ENCODE data around the gene PAGR1.
A peak's percentile ranks its signal among the peaks of the same experiment; 100 is the strongest.
"Not testable (repeated sequence)": the region's sequence is repeated elsewhere in the genome, so short reads cannot be mapped to it uniquely, and the experiment has no call there.

PAGR1 gene

GRCh38 chr16:29791845-29792807 is 23.8 kb upstream of the PAGR1 start:
- H3K4me3 ChIP-seq (ENCODE audit: low read length in 2 of 2) = peak overlapping the region; percentile 94 to 99
- H3K4me1 ChIP-seq (ENCODE audit: control insufficient read depth in 2 of 2, insufficient read depth in 2 of 2, low read length in 2 of 2) = peaks cover 9 to 20% of the 10 kb centered on the region in 2 donors
- no peak overlapping the region for H3K27ac ChIP-seq (ENCODE audit: low read depth in 2 of 2, low read length in 2 of 2)
- no peaks in the 10 kb centered on the region for H3K9me3 ChIP-seq (ENCODE audit: control insufficient read depth in 2 of 2, low read length in 2 of 2)
- no peaks in the 10 kb centered on the region for H3K27me3 ChIP-seq (ENCODE audit: control insufficient read depth in 2 of 2, insufficient read depth in 2 of 2, low read length in 2 of 2)
- H3K9ac ChIP-seq (ENCODE audit: low read depth in 1 of 2, low read length in 2 of 2) = peak overlapping the region in 1 of 2 donors; percentile 87
- peaks cover 0 to 6% of the 10 kb centered on the region in 2 donors for H3K36me3 ChIP-seq (ENCODE audit: control insufficient read depth in 2 of 2, insufficient read depth in 2 of 2, low read length in 2 of 2)

- not testable (repeated sequence) for H3K9me3 ChIP-seq (ENCODE audit: control insufficient read depth in 2 of 2, low read length in 2 of 2); H3K27me3 ChIP-seq (ENCODE audit: control insufficient read depth in 2 of 2, insufficient read depth in 2 of 2, low read length in 2 of 2); H3K27ac ChIP-seq (ENCODE audit: low read depth in 2 of 2, low read length in 2 of 2)
Observed at GRCh38 chr16:29793153-29793552, 22.8 kb upstream of the PAGR1 start.

DNA sequence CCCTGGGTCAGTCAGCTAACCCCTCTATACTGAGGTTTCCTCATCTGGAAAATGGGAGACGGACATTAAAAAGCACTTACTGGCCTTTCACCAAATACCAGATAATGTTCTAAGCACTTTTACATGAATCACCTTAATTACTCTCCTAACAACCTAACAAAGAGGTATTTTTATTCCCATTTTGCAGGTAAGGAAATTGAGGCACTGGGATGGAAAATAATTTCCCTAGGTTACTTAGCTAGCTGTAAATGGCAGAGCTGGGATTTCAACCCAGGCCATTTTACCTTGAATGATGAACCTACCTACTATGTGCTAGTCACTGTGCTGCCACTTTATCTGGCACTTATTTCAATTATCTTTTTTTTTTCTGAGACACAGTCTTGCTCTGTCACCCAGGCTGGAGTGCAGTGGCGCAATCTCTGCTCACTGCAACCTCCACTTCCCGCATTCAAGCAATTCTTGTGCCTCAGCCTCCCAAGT is 21.7 kb upstream of the PAGR1 start:
- H3K27ac ChIP-seq (ENCODE audit: low read depth in 2 of 2, low read length in 2 of 2) = no peak overlapping the region
- no peaks in the 10 kb centered on the region for H3K27me3 ChIP-seq (ENCODE audit: control insufficient read depth in 2 of 2, insufficient read depth in 2 of 2, low read length in 2 of 2)
- no peaks in the 10 kb centered on the region for H3K9me3 ChIP-seq (ENCODE audit: control insufficient read depth in 2 of 2, low read length in 2 of 2)
- no peak overlapping the region for H3K4me3 ChIP-seq (ENCODE audit: low read length in 2 of 2)
- H3K9ac ChIP-seq (ENCODE audit: low read depth in 1 of 2, low read length in 2 of 2) = no peak overlapping the region
- peaks cover 18 to 26% of the 10 kb centered on the region in 2 donors for H3K36me3 ChIP-seq (ENCODE audit: control insufficient read depth in 2 of 2, insufficient read depth in 2 of 2, low read length in 2 of 2)
- peaks cover 9 to 20% of the 10 kb centered on the region in 2 donors for H3K4me1 ChIP-seq (ENCODE audit: control insufficient read depth in 2 of 2, insufficient read depth in 2 of 2, low read length in 2 of 2)

More at GRCh38 chr16:29793153-29793552, 22.8 kb upstream of the PAGR1 start:
- Histone ChIP-seq H3K36me3 (ENCODE audit: control insufficient read depth in 2 of 2, insufficient read depth in 2 of 2, low read length in 2 of 2) (peaks cover 7 to 15% of the 10 kb centered on the region in 2 donors), H3K4me1 (ENCODE audit: control insufficient read depth in 2 of 2, insufficient read depth in 2 of 2, low read length in 2 of 2) (peaks cover 9 to 20% of the 10 kb centered on the region in 2 donors)
- H3K9ac ChIP-seq (ENCODE audit: low read depth in 1 of 2, low read length in 2 of 2); H3K4me3 ChIP-seq (ENCODE audit: low read length in 2 of 2): not testable (repeated sequence)

- Histone ChIP-seq H3K36me3 (ENCODE audit: control insufficient read depth in 2 of 2, insufficient read depth in 2 of 2, low read length in 2 of 2) (peaks cover 38 to 46% of the 10 kb centered on the region in 2 donors), H3K4me1 (ENCODE audit: control insufficient read depth in 2 of 2, insufficient read depth in 2 of 2, low read length in 2 of 2) (peaks cover 6 to 7% of the 10 kb centered on the region in 2 donors), H3K4me3 (ENCODE audit: low read length in 2 of 2) (no peak overlapping the region), H3K27me3 (ENCODE audit: control insufficient read depth in 2 of 2, insufficient read depth in 2 of 2, low read length in 2 of 2) (no peaks in the 10 kb centered on the region), H3K27ac (ENCODE audit: low read depth in 2 of 2, low read length in 2 of 2) (no peak overlapping the region), H3K9ac (ENCODE audit: low read depth in 1 of 2, low read length in 2 of 2) (no peak overlapping the region), H3K9me3 (ENCODE audit: control insufficient read depth in 2 of 2, low read length in 2 of 2) (no peaks in the 10 kb centered on the region)
Observed at GRCh38 chr16:29802416-29802935, 13.5 kb upstream of the PAGR1 start.

GRCh38 chr16:29804020-29804419 is 11.9 kb upstream of the PAGR1 start:
- no peaks in the 10 kb centered on the region for H3K9me3 ChIP-seq (ENCODE audit: control insufficient read depth in 2 of 2, low read length in 2 of 2)
- peak overlapping the region; percentile 96 to 99 for H3K27ac ChIP-seq (ENCODE audit: low read depth in 2 of 2, low read length in 2 of 2)
- H3K4me1 ChIP-seq (ENCODE audit: control insufficient read depth in 2 of 2, insufficient read depth in 2 of 2, low read length in 2 of 2) = peaks cover 17 to 20% of the 10 kb centered on the region in 2 donors
- H3K9ac ChIP-seq (ENCODE audit: low read depth in 1 of 2, low read length in 2 of 2) = peak overlapping the region in 1 of 2 donors; percentile 85
- no peak overlapping the region for H3K4me3 ChIP-seq (ENCODE audit: low read length in 2 of 2)
- H3K36me3 ChIP-seq (ENCODE audit: control insufficient read depth in 2 of 2, insufficient read depth in 2 of 2, low read length in 2 of 2) = peaks cover 29 to 38% of the 10 kb centered on the region in 2 donors
- H3K27me3 ChIP-seq (ENCODE audit: control insufficient read depth in 2 of 2, insufficient read depth in 2 of 2, low read length in 2 of 2) = no peaks in the 10 kb centered on the region

- H3K9me3 ChIP-seq (ENCODE audit: control insufficient read depth in 2 of 2, low read length in 2 of 2) = no peaks in the 10 kb centered on the region
- peak overlapping the region; percentile 85 to 96 for H3K9ac ChIP-seq (ENCODE audit: low read depth in 1 of 2, low read length in 2 of 2)
- H3K36me3 ChIP-seq (ENCODE audit: control insufficient read depth in 2 of 2, insufficient read depth in 2 of 2, low read length in 2 of 2) = peaks cover 27 to 34% of the 10 kb centered on the region in 2 donors
- H3K4me3 ChIP-seq (ENCODE audit: low read length in 2 of 2) = peak overlapping the region; percentile 80 to 93
- H3K27ac ChIP-seq (ENCODE audit: low read depth in 2 of 2, low read length in 2 of 2) = peak overlapping the region; percentile 96 to 99
- no peaks in the 10 kb centered on the region for H3K27me3 ChIP-seq (ENCODE audit: control insufficient read depth in 2 of 2, insufficient read depth in 2 of 2, low read length in 2 of 2)
- H3K4me1 ChIP-seq (ENCODE audit: control insufficient read depth in 2 of 2, insufficient read depth in 2 of 2, low read length in 2 of 2) = peaks cover 21 to 24% of the 10 kb centered on the region in 2 donors
Observed at GRCh38 chr16:29804455-29805231, 11.3 kb upstream of the PAGR1 start.

GRCh38 chr16:29805232-29806098 is 10.5 kb upstream of the PAGR1 start:
- H3K36me3 ChIP-seq (ENCODE audit: control insufficient read depth in 2 of 2, insufficient read depth in 2 of 2, low read length in 2 of 2) = peaks cover 32 to 35% of the 10 kb centered on the region in 2 donors
- H3K4me1 ChIP-seq (ENCODE audit: control insufficient read depth in 2 of 2, insufficient read depth in 2 of 2, low read length in 2 of 2) = peaks cover 29 to 32% of the 10 kb centered on the region in 2 donors

DNA sequence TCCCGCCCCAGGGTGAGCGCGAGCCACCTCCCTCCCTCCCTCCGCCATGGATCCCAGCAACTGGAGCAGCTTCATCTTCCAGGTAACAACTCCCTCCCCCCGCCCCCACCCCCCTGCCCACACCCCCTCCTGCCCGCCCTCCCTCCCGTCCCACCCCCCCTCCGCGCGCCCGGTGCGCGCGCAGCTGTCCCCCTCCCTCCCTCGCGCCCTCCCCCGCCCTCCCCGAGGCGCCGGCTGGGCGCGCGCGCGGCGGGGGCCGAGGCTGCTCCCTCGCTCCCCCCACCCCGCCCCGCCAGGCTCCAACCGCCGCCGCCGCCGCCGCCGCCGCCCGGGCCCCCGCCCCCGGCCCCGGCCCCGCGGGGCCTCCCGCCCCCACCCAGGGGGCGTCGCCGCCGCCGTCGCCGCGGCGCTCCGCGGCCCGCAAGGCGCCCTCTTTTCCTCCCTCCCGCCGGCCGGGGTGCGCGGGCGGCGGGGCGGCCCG is 9.8 kb upstream of the PAGR1 start, which contains the start of gene MAZ:
TSS of gene MAZ (plus strand) at position 431 of the 481 bp plus-strand sequence. CDS start 173 bp downstream, outside the sequence.
- H3K4me1 ChIP-seq (ENCODE audit: control insufficient read depth in 2 of 2, insufficient read depth in 2 of 2, low read length in 2 of 2) = peaks cover 36 to 39% of the 10 kb centered on the region in 2 donors
- H3K27ac ChIP-seq (ENCODE audit: low read depth in 2 of 2, low read length in 2 of 2) = peak within 1 kb of the TSS; percentile 96 to 99
- peak within 1 kb of the TSS; percentile 82 to 93 for H3K4me3 ChIP-seq (ENCODE audit: low read length in 2 of 2)
- H3K9ac ChIP-seq (ENCODE audit: low read depth in 1 of 2, low read length in 2 of 2) = peak within 1 kb of the TSS; percentile 74 to 88
- no peaks in the 10 kb centered on the region for H3K9me3 ChIP-seq (ENCODE audit: control insufficient read depth in 2 of 2, low read length in 2 of 2)
- H3K36me3 ChIP-seq (ENCODE audit: control insufficient read depth in 2 of 2, insufficient read depth in 2 of 2, low read length in 2 of 2) = peaks cover 27 to 30% of the 10 kb centered on the region in 2 donors
- H3K27me3 ChIP-seq (ENCODE audit: control insufficient read depth in 2 of 2, insufficient read depth in 2 of 2, low read length in 2 of 2) = no peaks in the 10 kb centered on the region

More at GRCh38 chr16:29805232-29806098, 10.5 kb upstream of the PAGR1 start:
- H3K9ac ChIP-seq (ENCODE audit: low read depth in 1 of 2, low read length in 2 of 2) = peak overlapping the region; percentile 85 to 96
- H3K9me3 ChIP-seq (ENCODE audit: control insufficient read depth in 2 of 2, low read length in 2 of 2) = no peaks in the 10 kb centered on the region
- peak overlapping the region; percentile 96 to 99 for H3K27ac ChIP-seq (ENCODE audit: low read depth in 2 of 2, low read length in 2 of 2)
- peak overlapping the region; percentile 80 to 93 for H3K4me3 ChIP-seq (ENCODE audit: low read length in 2 of 2)
- no peaks in the 10 kb centered on the region for H3K27me3 ChIP-seq (ENCODE audit: control insufficient read depth in 2 of 2, insufficient read depth in 2 of 2, low read length in 2 of 2)
